HCT116 (cell line): Measurements from ENCODE around the gene STAG1. TPM values are rescaled to one million over a fixed set of nuclear protein-coding genes. Genes with fewer than 3 reads are reported as not detected.

Experiments used
- ATAC-seq: fragments of 200-7000 bp; cut with Tn5 transposase; 2 replicates; pipeline ENCODE4 v1.9.1; 2020; ENCODE audit warnings: mild to moderate bottlenecking, moderate library complexity
- BruUV-seq: library from RNA; stranded (reverse); fragments of 400-500 nt; replicated peaks from 2 replicates; lab custom pipeline; 2021; lab: Mats Ljungman, UMichigan
- CTCF ChIA-PET: fragments of 300-600 bp; sonication (Branson Sonifier 250); formaldehyde crosslinking; loops from one replicate; lab custom pipeline; 2021; ENCODE audit warnings: antibody characterized with exemption; lab: Charles Lee
- POLR2A ChIA-PET: fragments of 300-600, 350-600 bp; sonication (Branson Sonifier 250); formaldehyde crosslinking; loops from one replicate; lab custom pipeline; 2021; ENCODE audit warnings: antibody characterized with exemption; lab: Charles Lee
- RAD21 ChIA-PET, 2 experiments: fragments of 300-600 bp; sonication (Branson Sonifier 250); formaldehyde crosslinking; loops; one replicate each; lab custom pipeline; 2023; ENCODE audit warnings: low total read pairs in 2 of 2; ENCODE audit not compliant: uncharacterized antibody in 2 of 2, unreplicated experiment in 2 of 2, low non-redundant PET in 1 of 2; lab: Charles Lee
- DNase-seq: peaks from one replicate; pipeline ENCODE4 v3.0.0-alpha.2; 2010; ENCODE audit warnings: low read depth, low spot score
- H2AFZ ChIP-seq: fragments of 200-600 bp; shearing (Covaris generic), sonication (generic); 2 replicates; pipeline ENCODE4 v1.6.1; 2017; ENCODE audit warnings: low read depth, mixed run types, mixed read lengths, antibody characterized with exemption, low read length; ENCODE audit not compliant: poor library complexity, severe bottlenecking
- H3K27ac ChIP-seq: 2 replicates; pipeline ENCODE4 v1.5.1; 2012; ENCODE audit warnings: low read depth, low read length
- H3K27me3 ChIP-seq: fragments of 200-600 bp; sonication (generic); 2 replicates; pipeline ENCODE4 v1.6.1; 2016; ENCODE audit warnings: mixed run types, low read length, mixed read lengths; ENCODE audit not compliant: insufficient read depth
- H3K36me3 ChIP-seq, 2 experiments: fragments of 200-500 bp in 1 of 2; fragments of 200-600 bp in 1 of 2; sonication (Bioruptor generic) in 1 of 2; sonication (generic) in 1 of 2; 2 replicates each; pipeline versions ENCODE4 v1.5.1 to v1.6.1; 2014 to 2016; ENCODE audit warnings: low read length in 2 of 2, inconsistent platforms in 1 of 2, mixed read lengths in 1 of 2, mixed run types in 1 of 2; ENCODE audit not compliant: insufficient read depth in 2 of 2, control insufficient read depth in 1 of 2
- H3K4me1 ChIP-seq, 2 experiments: fragments of 200-600 bp in 1 of 2; sonication (generic) in 1 of 2; 2 replicates each; pipeline versions ENCODE4 v1.5.1 to v1.6.1; 2012 to 2017; ENCODE audit warnings: low read length in 2 of 2, inconsistent platforms in 1 of 2, mild to moderate bottlenecking in 1 of 2, mixed read lengths in 1 of 2, mixed run types in 1 of 2, moderate library complexity in 1 of 2; ENCODE audit not compliant: insufficient read depth in 2 of 2, control insufficient read depth in 1 of 2
- H3K4me2 ChIP-seq: fragments of 200-600 bp; sonication (generic); 2 replicates; pipeline ENCODE4 v1.6.1; 2017; ENCODE audit warnings: mixed run types, low read length, mixed read lengths
- H3K4me3 ChIP-seq, 2 experiments: fragments of 200-600 bp in 1 of 2; sonication (generic) in 1 of 2; replicated peaks in 1 of 2; 2 replicates each; pipeline ENCODE4 v1.5.1; 2011 to 2016; ENCODE audit warnings: low read length in 2 of 2, control low read depth in 1 of 2, low read depth in 1 of 2, mild to moderate bottlenecking in 1 of 2, mixed read lengths in 1 of 2, mixed run types in 1 of 2
- H3K79me2 ChIP-seq: fragments of 200-600 bp; sonication (generic); 2 replicates; pipeline ENCODE4 v1.6.1; 2017; ENCODE audit warnings: mild to moderate bottlenecking, mixed run types, low read length, moderate library complexity, mixed read lengths; ENCODE audit not compliant: insufficient read depth
- H3K9ac ChIP-seq: fragments of 200-600 bp; sonication (generic); 2 replicates; pipeline ENCODE4 v1.6.1; 2016; ENCODE audit warnings: low read length, mixed read lengths
- H3K9me2 ChIP-seq: fragments of 200-600 bp; sonication (generic), shearing (Covaris generic); 2 replicates; pipeline ENCODE4 v1.6.1; 2017; ENCODE audit warnings: mixed run types, mild to moderate bottlenecking, moderate library complexity; ENCODE audit not compliant: insufficient read depth
- H3K9me3 ChIP-seq, 2 experiments: fragments of 200-500 bp in 1 of 2; fragments of 200-600 bp in 1 of 2; sonication (Bioruptor generic) in 1 of 2; sonication (generic) in 1 of 2; 2 replicates each; pipeline ENCODE4 v1.6.1; 2014 to 2017; ENCODE audit warnings: low read length in 2 of 2, mixed read lengths in 2 of 2, inconsistent platforms in 1 of 2, low read depth in 1 of 2, mild to moderate bottlenecking in 1 of 2, mixed run types in 1 of 2, moderate library complexity in 1 of 2; ENCODE audit not compliant: control insufficient read depth in 1 of 2, insufficient read depth in 1 of 2
- H4K20me1 ChIP-seq: fragments of 200-600 bp; sonication (generic), shearing (Covaris generic); 2 replicates; pipeline ENCODE4 v1.6.1; 2017; ENCODE audit warnings: mixed run types, mild to moderate bottlenecking, moderate library complexity; ENCODE audit not compliant: insufficient read depth
- EGR1 ChIP-seq: IDR thresholded peaks from 2 replicates; pipeline ENCODE4 v1.6.1; 2012; ENCODE audit warnings: low read depth
- ELF1 ChIP-seq: IDR thresholded peaks from 2 replicates; pipeline ENCODE4 v1.6.1; 2012; ENCODE audit warnings: low read depth, borderline replicate concordance
- EZH2phosphoT487 ChIP-seq: fragments of 200-600 bp; IDR thresholded peaks from 2 replicates; pipeline ENCODE4 v1.6.1; 2018; ENCODE audit warnings: antibody characterized with exemption, borderline replicate concordance
- POLR2A ChIP-seq: IDR thresholded peaks from 2 replicates; pipeline ENCODE4 v1.7.0; 2011; ENCODE audit warnings: borderline replicate concordance; ENCODE audit not compliant: insufficient read depth, insufficient read length; ENCODE audit errors: extremely low read depth
- RAD21 ChIP-seq: IDR thresholded peaks from 2 replicates; pipeline ENCODE4 v1.6.1; 2012; ENCODE audit warnings: low read depth, mild to moderate bottlenecking
- SRF ChIP-seq: IDR thresholded peaks from 2 replicates; pipeline ENCODE4 v1.6.1; 2012; ENCODE audit warnings: low read depth
- TCF7L2 ChIP-seq: IDR thresholded peaks from 2 replicates; pipeline ENCODE4 v1.7.0; 2011; ENCODE audit warnings: borderline replicate concordance, inconsistent platforms; ENCODE audit not compliant: insufficient read depth, insufficient read length; ENCODE audit errors: extremely low read depth
- ZNF274 ChIP-seq: fragments of 200-500 bp; sonication (Bioruptor generic); IDR thresholded peaks from 2 replicates; pipeline ENCODE4 v1.6.1; 2014; ENCODE audit warnings: mild to moderate bottlenecking, low read depth, low read length, inconsistent platforms
- intact Hi-C: fragments of 100-400 bp; cut with micrococcal nuclease; formaldehyde crosslinking; loops from 2 replicates; pipeline ENCODE4 v1.10.0; 2022
- total RNA-seq: library from RNA; stranded (reverse); gene quantifications from one replicate; pipeline ENCODE4 v1.2.1, GENCODE V29; 2021; ENCODE audit not compliant: unreplicated experiment
- TF ChIP-seq, protein P1 (sequence below): IDR thresholded peaks from 2 replicates; pipeline ENCODE4 v1.6.1; 2012
- TF ChIP-seq, protein P2 (sequence below): IDR thresholded peaks from 2 replicates; pipeline ENCODE4 v1.6.1; 2011; ENCODE audit warnings: mild to moderate bottlenecking, low read length, moderate library complexity; ENCODE audit not compliant: insufficient replicate concordance; ENCODE audit errors: extremely low read depth
- TF ChIP-seq, protein P3 (sequence below): IDR thresholded peaks from 2 replicates; pipeline ENCODE4 v1.6.1; 2012
- TF ChIP-seq, protein P4 (sequence below), 3 experiments: fragments of 200-600 bp in 1 of 3; sonication (generic) in 1 of 3; IDR thresholded peaks in 2 of 3; conservative IDR thresholded peaks in 1 of 3; 2 replicates each; pipeline ENCODE4 v1.5.1; 2012 to 2017; ENCODE audit warnings: low read depth in 2 of 3, low read length in 2 of 3, antibody characterized with exemption in 1 of 3, borderline replicate concordance in 1 of 3, control low read depth in 1 of 3, mild to moderate bottlenecking in 1 of 3, mixed read lengths in 1 of 3, mixed run types in 1 of 3, moderate library complexity in 1 of 3; ENCODE audit not compliant: insufficient read depth in 1 of 3

Gene STAG1
- total RNA-seq, 1 experiment from 2014 or later, result 29.4 TPM

DNA sequence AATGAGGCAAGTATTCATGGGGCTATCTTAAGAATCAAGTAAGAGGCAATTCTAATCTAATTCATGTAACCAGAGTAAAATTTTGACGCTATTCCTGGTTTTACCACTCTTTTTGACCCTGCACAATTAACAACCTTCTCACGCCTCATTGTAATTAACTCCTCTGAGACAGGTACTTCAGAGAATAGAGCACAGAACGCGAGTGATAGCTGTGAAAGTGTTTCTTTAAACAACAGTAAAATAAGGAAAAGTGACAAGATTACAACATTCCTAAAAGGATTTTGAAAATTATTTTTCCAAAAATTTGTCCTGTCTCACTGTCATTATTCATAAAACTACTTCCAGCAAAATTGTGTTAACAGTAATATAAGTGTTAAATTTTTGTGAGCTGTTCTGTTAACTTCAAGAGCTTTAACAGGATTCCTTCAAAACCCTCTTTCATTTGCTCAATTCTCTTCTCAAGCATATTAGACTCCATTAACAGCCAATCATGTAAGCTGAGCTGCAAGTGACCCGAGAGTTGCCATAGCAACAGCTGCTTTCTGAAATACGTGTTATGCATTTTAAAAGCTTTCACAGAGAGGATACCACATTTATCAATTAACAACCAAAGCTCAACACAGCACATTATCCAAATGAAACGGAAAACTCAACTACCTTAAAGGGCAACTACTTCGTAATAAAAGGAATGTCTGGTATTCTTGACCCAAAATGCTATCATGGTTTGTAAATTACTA is 93.1 kb downstream of the STAG1 start:
- no peak for ATAC-seq
- Histone ChIP-seq H4K20me1 (no peaks in the 10 kb centered on the region), H3K9me2 (no peaks in the 10 kb centered on the region)
- no peak for TF ChIP-seq ELF1
- TF ChIP-seq POLR2A, result no peak
- TF ChIP-seq, protein P1, sequence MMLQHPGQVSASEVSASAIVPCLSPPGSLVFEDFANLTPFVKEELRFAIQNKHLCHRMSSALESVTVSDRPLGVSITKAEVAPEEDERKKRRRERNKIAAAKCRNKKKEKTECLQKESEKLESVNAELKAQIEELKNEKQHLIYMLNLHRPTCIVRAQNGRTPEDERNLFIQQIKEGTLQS, result no peak
- TF ChIP-seq, protein P2, sequence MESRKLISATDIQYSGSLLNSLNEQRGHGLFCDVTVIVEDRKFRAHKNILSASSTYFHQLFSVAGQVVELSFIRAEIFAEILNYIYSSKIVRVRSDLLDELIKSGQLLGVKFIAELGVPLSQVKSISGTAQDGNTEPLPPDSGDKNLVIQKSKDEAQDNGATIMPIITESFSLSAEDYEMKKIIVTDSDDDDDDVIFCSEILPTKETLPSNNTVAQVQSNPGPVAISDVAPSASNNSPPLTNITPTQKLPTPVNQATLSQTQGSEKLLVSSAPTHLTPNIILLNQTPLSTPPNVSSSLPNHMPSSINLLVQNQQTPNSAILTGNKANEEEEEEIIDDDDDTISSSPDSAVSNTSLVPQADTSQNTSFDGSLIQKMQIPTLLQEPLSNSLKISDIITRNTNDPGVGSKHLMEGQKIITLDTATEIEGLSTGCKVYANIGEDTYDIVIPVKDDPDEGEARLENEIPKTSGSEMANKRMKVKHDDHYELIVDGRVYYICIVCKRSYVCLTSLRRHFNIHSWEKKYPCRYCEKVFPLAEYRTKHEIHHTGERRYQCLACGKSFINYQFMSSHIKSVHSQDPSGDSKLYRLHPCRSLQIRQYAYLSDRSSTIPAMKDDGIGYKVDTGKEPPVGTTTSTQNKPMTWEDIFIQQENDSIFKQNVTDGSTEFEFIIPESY, result no peak
- no peak for TF ChIP-seq ZNF274
- TF ChIP-seq, protein P3, sequence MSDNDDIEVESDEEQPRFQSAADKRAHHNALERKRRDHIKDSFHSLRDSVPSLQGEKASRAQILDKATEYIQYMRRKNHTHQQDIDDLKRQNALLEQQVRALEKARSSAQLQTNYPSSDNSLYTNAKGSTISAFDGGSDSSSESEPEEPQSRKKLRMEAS, result no peak
- no peak for TF ChIP-seq SRF
- TF ChIP-seq, protein P4, sequence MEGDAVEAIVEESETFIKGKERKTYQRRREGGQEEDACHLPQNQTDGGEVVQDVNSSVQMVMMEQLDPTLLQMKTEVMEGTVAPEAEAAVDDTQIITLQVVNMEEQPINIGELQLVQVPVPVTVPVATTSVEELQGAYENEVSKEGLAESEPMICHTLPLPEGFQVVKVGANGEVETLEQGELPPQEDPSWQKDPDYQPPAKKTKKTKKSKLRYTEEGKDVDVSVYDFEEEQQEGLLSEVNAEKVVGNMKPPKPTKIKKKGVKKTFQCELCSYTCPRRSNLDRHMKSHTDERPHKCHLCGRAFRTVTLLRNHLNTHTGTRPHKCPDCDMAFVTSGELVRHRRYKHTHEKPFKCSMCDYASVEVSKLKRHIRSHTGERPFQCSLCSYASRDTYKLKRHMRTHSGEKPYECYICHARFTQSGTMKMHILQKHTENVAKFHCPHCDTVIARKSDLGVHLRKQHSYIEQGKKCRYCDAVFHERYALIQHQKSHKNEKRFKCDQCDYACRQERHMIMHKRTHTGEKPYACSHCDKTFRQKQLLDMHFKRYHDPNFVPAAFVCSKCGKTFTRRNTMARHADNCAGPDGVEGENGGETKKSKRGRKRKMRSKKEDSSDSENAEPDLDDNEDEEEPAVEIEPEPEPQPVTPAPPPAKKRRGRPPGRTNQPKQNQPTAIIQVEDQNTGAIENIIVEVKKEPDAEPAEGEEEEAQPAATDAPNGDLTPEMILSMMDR (IDR thresholded peaks at IDR 0.05 in 2 of 3, conservative IDR thresholded peaks at IDR 0.05 in 1 of 3; ENCODE audit: borderline replicate concordance in 1 of 3, insufficient read depth in 1 of 3, low read depth in 2 of 3, low read length in 2 of 3), result no peak
- no peak for TF ChIP-seq TCF7L2
- TF ChIP-seq EGR1, result no peak
- no peak for TF ChIP-seq RAD21
- no peak for TF ChIP-seq EZH2phosphoT487
- TF ChIP-seq, all 23 proteins: peak for 0
- Histone ChIP-seq H3K27me3 (no peaks in the 10 kb centered on the region), H3K4me1 (peaks cover 4 to 14% of the 10 kb centered on the region in 2 experiments; a peak in 3 of 4 replicates), H3K4me2 (no peak overlapping the region), H3K36me3 (no peaks in the 10 kb centered on the region), H2AFZ (no peak overlapping the region), H3K4me3 (no peak overlapping the region), H3K79me2 (peaks cover 96% of the 10 kb centered on the region), H3K9ac (no peak overlapping the region), H3K27ac (no peak overlapping the region), H3K9me3 (no peaks in the 10 kb centered on the region; a peak in 1 of 4 replicates)
- POLR2A ChIA-PET, result no interaction called here
- CTCF ChIA-PET, result no interaction called here
- BruUV-seq, result no TSS peak
- RAD21 ChIA-PET, result no interaction called here
- no peak for DNase-seq
- intact Hi-C loops, result no loop called here
